ENCODE results near the gene CCDC87. TPM values are rescaled to one million over a fixed set of nuclear protein-coding genes. Genes with fewer than 3 reads are reported as not detected.

The CCDC87 gene
- total and polyA plus RNA-seq, 2 of the 8 experiments (the other 6 are each of a cell fraction or from before 2014, with no cell fraction given), result 0.32 to 0.99 TPM

DNA sequence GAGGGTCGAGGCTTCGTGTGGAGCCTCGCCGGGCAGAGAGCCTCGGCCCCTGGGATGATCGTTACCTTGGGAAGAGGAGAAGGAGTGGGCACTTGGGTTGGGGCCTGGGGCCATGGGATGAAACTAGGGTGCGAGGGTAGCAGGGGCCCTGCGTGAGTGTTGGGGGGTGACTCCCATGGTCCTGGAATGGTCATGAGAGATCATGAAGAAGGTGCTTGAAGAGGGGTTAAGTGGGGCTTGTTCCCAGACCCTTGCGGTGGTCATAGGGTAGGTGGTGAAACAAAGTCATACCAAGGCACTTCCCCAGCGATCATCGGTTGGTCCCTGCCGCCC is 406 bp upstream of the CCDC87 start:
- H3K56ac ChIP-seq (replicated peaks; ENCODE audit: insufficient read length, low read depth, low read length), result no peak overlapping the region
- peak overlapping the region; percentile 47; the same call in 1 of the 2 replicates for H2BK5ac ChIP-seq (ENCODE audit: low read depth, low read length)
- H3K27me3 ChIP-seq (replicated peaks in 1 of 4; ENCODE audit: control insufficient read depth in 3 of 4, extremely low read depth in 1 of 4, insufficient read depth in 3 of 4, low read length in 3 of 4), result peaks cover 0 to 10% (median 4%) of the 10 kb centered on the region in 4 experiments; a peak in 3 of 7 replicates
- peaks cover 9% of the 10 kb centered on the region for H3K23me2 ChIP-seq (ENCODE audit: low read depth, low read length)
- H3K4ac ChIP-seq (replicated peaks; ENCODE audit: insufficient read length, low read depth, low read length), result peak overlapping the region; percentile 94
- peaks cover 5% of the 10 kb centered on the region for H3K79me1 ChIP-seq (ENCODE audit: low read depth, low read length)
- WGBS, 2 experiments (ENCODE audit: extremely low coverage in 1 of 2, insufficient coverage in 1 of 2, insufficient read length in 1 of 2, insufficient replicate concordance in 2 of 2, low coverage in 1 of 2, low lambda C conversion rate in 2 of 2, missing lambda C conversion rate in 1 of 2), result 46% methylated on average over 12 of the region's 12 CpGs; no CpG with 5 or more reads in 1 of the 2 experiments
- H4K91ac ChIP-seq (replicated peaks; ENCODE audit: insufficient read length, low read length), result peak overlapping the region; percentile 50
- H3K18ac ChIP-seq (ENCODE audit: extremely low read depth, low read length), result no peak overlapping the region
- no peaks in the 10 kb centered on the region for H4K20me1 ChIP-seq (replicated peaks in 1 of 2; ENCODE audit: control insufficient read depth in 1 of 2, insufficient read depth in 2 of 2, low read length in 2 of 2)
- 0 out of 2 replicates have a peak overlapping the region, but pooled peaks have one; percentile 7 for H2AK5ac ChIP-seq (ENCODE audit: low read depth, low read length)
- no peak overlapping the region for H2BK15ac ChIP-seq (ENCODE audit: low read length)
- DNase-seq (ENCODE audit: low read depth in 1 of 2, low spot score in 2 of 2) (no peak), FAIRE-seq (no peak)
- H3K27ac ChIP-seq (ENCODE audit: low read depth, low read length), result peak overlapping the region; percentile 57
- peak overlapping the region; percentile 60 to 92 for H3K4me2 ChIP-seq (ENCODE audit: insufficient read depth in 1 of 2, low read depth in 2 of 2, low read length in 2 of 2)
- peaks cover 0 to 5% of the 10 kb centered on the region in 2 experiments; a peak in 2 of 4 replicates for H3K79me2 ChIP-seq (ENCODE audit: control insufficient read depth in 1 of 2, insufficient read depth in 2 of 2, low read length in 2 of 2)
- H3K36me3 ChIP-seq (ENCODE audit: control insufficient read depth in 2 of 4, insufficient read depth in 4 of 4, low read length in 3 of 4), result no peaks in the 10 kb centered on the region; a peak in 1 of 8 replicates
- no peak overlapping the region for H2BK120ac ChIP-seq (replicated peaks; ENCODE audit: low read depth, low read length)
- H3K23ac ChIP-seq (ENCODE audit: insufficient read length), result no peak overlapping the region
- H4K8ac ChIP-seq (ENCODE audit: extremely low read depth, insufficient read depth, low read length), result peak overlapping the region; percentile 94
- peak overlapping the region; percentile 46; the same call in 1 of the 2 replicates for H2AFZ ChIP-seq (ENCODE audit: low read length)
- H3K9ac ChIP-seq (replicated peaks in 1 of 4; ENCODE audit: extremely low read depth in 1 of 4, low read depth in 3 of 4, low read length in 3 of 4), result peak overlapping the region in 3 of 4 experiments; percentile 52 to 70 (median 67); a peak in 5 of 7 replicates
- peaks cover 9 to 17% of the 10 kb centered on the region in 2 experiments for H3K9me3 ChIP-seq (ENCODE audit: insufficient read depth in 2 of 2, low read depth in 1 of 2, low read length in 1 of 2)
- ChIA-PET POLR2A (ENCODE audit: partially characterized antibody) (interaction anchor here (0.9 to 65.3 kb wide), 6 partner anchors 10 to 49 kb away, joined by 3 to 2165 read pairs (median 5); partner anchors contain the start of genes ACTN3, RBM14 and RBM4), CTCF (ENCODE audit: partially characterized antibody) (interaction anchor here (1.1 to 3.5 kb wide), 16 partner anchors 10 to 102 kb away, joined by 3 to 43 read pairs (median 6); partner anchors contain the start of genes ACTN3, CTSF, RBM4B and ZDHHC24)
- peak overlapping the region; percentile 13; the same call in 1 of the 2 replicates for H2BK12ac ChIP-seq (ENCODE audit: low read depth, low read length)
- H4K5ac ChIP-seq (ENCODE audit: insufficient read length, low read depth, low read length), result peak overlapping the region; percentile 61
- H2BK20ac ChIP-seq (ENCODE audit: low read length), result no peak overlapping the region
- peaks cover 0 to 11% (median 7%) of the 10 kb centered on the region in 4 experiments; a peak in 6 of 7 replicates for H3K4me1 ChIP-seq (replicated peaks in 1 of 4; ENCODE audit: control insufficient read depth in 3 of 4, insufficient read depth in 4 of 4, low read length in 3 of 4)
- no peak overlapping the region for H3K14ac ChIP-seq (ENCODE audit: insufficient read length)
- H3K4me3 ChIP-seq (ENCODE audit: extremely low read depth in 1 of 4, insufficient read depth in 2 of 4, low read depth in 3 of 4, low read length in 4 of 4), result peak overlapping the region; percentile 49 to 73 (median 64)
- TF ChIP-seq PHF8 (conservative IDR thresholded peaks at IDR 0.05; ENCODE audit: low read depth, low read length), result peak; percentile 87
- no peak for TF ChIP-seq RAD21 (IDR thresholded peaks at IDR 0.05 in 1 of 2, conservative IDR thresholded peaks at IDR 0.05 in 1 of 2; ENCODE audit: low read depth in 2 of 2, low read length in 2 of 2)
